HepG2 (cell line): ENCODE results near the gene FAM222A. TPM values are rescaled to one million over a fixed set of nuclear protein-coding genes. Genes with fewer than 3 reads are reported as not detected.

Source experiments
- ATF3 ChIP-seq: sonication (generic); formaldehyde crosslinking; IDR thresholded peaks from 2 replicates; pipeline ENCODE4 v1.4.0; 2020; ENCODE audit warnings: missing genetic modification reagents
- BHLHE40 ChIP-seq: IDR thresholded peaks from 2 replicates; pipeline ENCODE4 v1.6.1; 2011; ENCODE audit warnings: low read length, improper control_type of control experiment
- GTF2F1 ChIP-seq: fragments of 150-350 bp; IDR thresholded peaks from 2 replicates; pipeline ENCODE4 v1.6.1; 2014; ENCODE audit warnings: low read length
- HNRNPH1 ChIP-seq: fragments of 200-400 bp; formaldehyde crosslinking; optimal IDR thresholded peaks from 2 replicates; pipeline ENCODE3; 2017; ENCODE audit warnings: mild to moderate bottlenecking, low read depth, low read length
- IRF2 ChIP-seq: IDR thresholded peaks from 2 replicates; pipeline ENCODE4 v1.6.1; 2018; ENCODE audit warnings: missing genetic modification reagents, missing compliant biosample characterization
- MAFG ChIP-seq: sonication (generic); formaldehyde crosslinking; IDR thresholded peaks from 2 replicates; pipeline ENCODE4 v1.5.1; 2020; ENCODE audit warnings: mild to moderate bottlenecking, missing genetic modification reagents
- NAIF1 ChIP-seq: sonication (generic); formaldehyde crosslinking; IDR thresholded peaks from 2 replicates; pipeline ENCODE4 v1.5.0; 2020; ENCODE audit warnings: mild to moderate bottlenecking, missing genetic modification reagents, borderline replicate concordance
- NFKB2 ChIP-seq: sonication (generic); formaldehyde crosslinking; IDR thresholded peaks from 2 replicates; pipeline ENCODE4 v1.4.0; 2020; ENCODE audit warnings: missing genetic modification reagents, borderline replicate concordance
- NR2F6 ChIP-seq, 2 experiments: IDR thresholded peaks; 2 replicates each; pipeline ENCODE4 v1.6.1; 2016; ENCODE audit warnings: antibody characterized with exemption in 1 of 2, mild to moderate bottlenecking in 1 of 2
- PCBP2 ChIP-seq: fragments of 200-400 bp; formaldehyde crosslinking; optimal IDR thresholded peaks from 2 replicates; pipeline ENCODE3; 2018; ENCODE audit warnings: low read length, low read depth; ENCODE audit not compliant: poor library complexity, severe bottlenecking
- PHF5A ChIP-seq: IDR thresholded peaks from one replicate; pipeline ENCODE4 v1.6.1; 2018; ENCODE audit warnings: low read depth, missing genetic modification reagents; ENCODE audit not compliant: unreplicated experiment
- POGK ChIP-seq: sonication (generic); formaldehyde crosslinking; conservative IDR thresholded peaks from 2 replicates; pipeline ENCODE4 v1.8.0; 2022; ENCODE audit warnings: mild to moderate bottlenecking, moderate library complexity, missing genetic modification reagents
- SALL1 ChIP-seq: sonication (generic); formaldehyde crosslinking; IDR thresholded peaks from 2 replicates; pipeline ENCODE4 v1.8.0; 2022; ENCODE audit warnings: mild to moderate bottlenecking, missing genetic modification reagents
- TBL1XR1 ChIP-seq: fragments of 150-350 bp; IDR thresholded peaks from 2 replicates; pipeline ENCODE4 v1.6.1; 2014; ENCODE audit warnings: borderline replicate concordance, low read length; ENCODE audit not compliant: partially characterized antibody
- TRIM22 ChIP-seq: fragments of 450-650 bp; IDR thresholded peaks from 2 replicates; pipeline ENCODE4 v1.6.1; 2017
- XRCC5 ChIP-seq: fragments of 200-400 bp; formaldehyde crosslinking; optimal IDR thresholded peaks from 2 replicates; pipeline ENCODE3; 2017; ENCODE audit warnings: mild to moderate bottlenecking, low read length
- ZBTB34 ChIP-seq: sonication (generic); formaldehyde crosslinking; IDR thresholded peaks from 2 replicates; pipeline ENCODE4 v1.8.0; 2022; ENCODE audit warnings: mild to moderate bottlenecking, missing genetic modification reagents
- ZFAT ChIP-seq: sonication (generic); formaldehyde crosslinking; conservative IDR thresholded peaks from 2 replicates; pipeline ENCODE4 v1.8.1; 2023; ENCODE audit warnings: missing genetic modification reagents, inconsistent platforms
- ZNF484 ChIP-seq: sonication (generic); formaldehyde crosslinking; IDR thresholded peaks from 2 replicates; pipeline ENCODE4 v1.5.1; 2020; ENCODE audit warnings: mild to moderate bottlenecking, low read depth, missing genetic modification reagents, borderline replicate concordance
- ZNF605 ChIP-seq: sonication (generic); formaldehyde crosslinking; IDR thresholded peaks from 2 replicates; pipeline ENCODE4 v1.8.0; 2022; ENCODE audit warnings: mild to moderate bottlenecking, missing genetic modification reagents
- ZNF672 ChIP-seq: sonication (generic); formaldehyde crosslinking; IDR thresholded peaks from 2 replicates; pipeline ENCODE4 v1.8.1; 2022; ENCODE audit warnings: missing genetic modification reagents
- ZNF674 ChIP-seq: sonication (generic); formaldehyde crosslinking; IDR thresholded peaks from 2 replicates; pipeline ENCODE4 v1.5.0; 2020; ENCODE audit warnings: low read depth, mild to moderate bottlenecking, missing genetic modification reagents
- ZNF768 ChIP-seq: sonication (generic); formaldehyde crosslinking; IDR thresholded peaks from 2 replicates; pipeline ENCODE4 v1.4.0; 2020; ENCODE audit warnings: missing genetic modification reagents
- ZNF790 ChIP-seq: sonication (generic); formaldehyde crosslinking; IDR thresholded peaks from 2 replicates; pipeline ENCODE4 v1.8.0; 2022; ENCODE audit warnings: missing genetic modification reagents, mild to moderate bottlenecking, borderline replicate concordance
- ZNF839 ChIP-seq: sonication (generic); formaldehyde crosslinking; IDR thresholded peaks from 2 replicates; pipeline ENCODE4 v1.4.0; 2020; ENCODE audit warnings: missing genetic modification reagents, mild to moderate bottlenecking, borderline replicate concordance
- polyA plus RNA-seq, 8 experiments: library from polyadenylated mRNA; depleted of rRNA in 3 of 8; stranded (reverse) in 7 of 8; unstranded in 1 of 8; fragments of >200 nt; fragmentation: Illumina TruSeq in 4 of 8; extraction: Trizol in 4 of 8; gene quantifications; 2 replicates each; pipeline versions ENCODE4 v1.2.1 to v1.2.3, GENCODE V29; 2011 to 2016; ENCODE audit warnings: low read depth in 4 of 8, missing spikeins in 1 of 8, mixed read lengths in 1 of 8; ENCODE audit not compliant: insufficient read depth in 1 of 8
- total RNA-seq, 5 experiments: library from RNA; depleted of rRNA; stranded (reverse); fragments of >200 nt; fragmentation: Illumina TruSeq; extraction: Trizol; gene quantifications; 2 replicates each; pipeline ENCODE4 v1.2.3, GENCODE V29; 2016; ENCODE audit warnings: low read depth in 1 of 5

The FAM222A gene
- total and polyA plus RNA-seq, 2 of the 13 experiments (the other 11 are each of a cell fraction or from before 2014, with no cell fraction given) = 2.7 to 9.6 TPM

GRCh38 chr12:109775172-109775881 is 61.7 kb downstream of the FAM222A start (continued):
- TF ChIP-seq ZNF768 (CRISPR knock-in tag) (peak; percentile 98), MAFG (CRISPR knock-in tag) (no peak), SALL1 (CRISPR knock-in tag) (peak; percentile 43; the same call in 1 of the 2 replicates), ZNF672 (CRISPR knock-in tag) (no peak), ZNF790 (CRISPR knock-in tag) (no peak), GTF2F1 (no peak), HNRNPH1 (no peak), NR2F6 (IDR thresholded peaks at IDR 0.05) (no peak), NR2F6 (CRISPR knock-in tag; IDR thresholded peaks at IDR 0.05) (no peak), NFKB2 (CRISPR knock-in tag) (no peak), TBL1XR1 (no peak), ZNF839 (CRISPR knock-in tag) (no peak), ZNF484 (no peak), IRF2 (CRISPR knock-in tag) (0 out of 2 replicates have a peak, but pooled peaks have one; percentile 42), PHF5A (CRISPR knock-in tag) (no peak), XRCC5 (peak; percentile 52), ZNF605 (no peak), BHLHE40 (no peak), ZBTB34 (no peak), ZNF674 (CRISPR knock-in tag) (no peak), ATF3 (CRISPR knock-in tag) (no peak), ZFAT (CRISPR knock-in tag) (no peak), TRIM22 (no peak), PCBP2 (no peak), NAIF1 (CRISPR knock-in tag) (no peak), POGK (CRISPR knock-in tag) (no peak)
